ENCODE results near the gene SLC22A7.
A peak's percentile ranks its signal among the peaks of the same experiment; 100 is the strongest.
"Not testable (repeated sequence)": the region's sequence is repeated elsewhere in the genome, so short reads cannot be mapped to it uniquely, and the experiment has no call there.

The SLC22A7 gene

GRCh38 chr6:43299338-43300293, 1.6 kb downstream of the SLC22A7 start:
- no peak overlapping the region for H3K14ac ChIP-seq (ENCODE audit: low read length in 2 of 2)
- no peak overlapping the region for H2BK5ac ChIP-seq (ENCODE audit: low read depth, low read length, poor library complexity, severe bottlenecking)
- H3K23ac ChIP-seq (ENCODE audit: low read length in 2 of 2) = no peak overlapping the region
- peaks cover 62 to 63% of the 10 kb centered on the region in 2 experiments for H3K27me3 ChIP-seq (ENCODE audit: control insufficient read depth in 1 of 2, insufficient read depth in 1 of 2, low read length in 2 of 2)
- H2BK15ac ChIP-seq (ENCODE audit: low read depth, poor library complexity, severe bottlenecking) = no peak overlapping the region
- H2BK120ac ChIP-seq (ENCODE audit: low read depth, low read length) = no peak overlapping the region
- H3K4me3 ChIP-seq (ENCODE audit: insufficient read depth in 1 of 2, low read depth in 1 of 2, low read length in 2 of 2) = no peak overlapping the region
- H3K9me3 ChIP-seq (ENCODE audit: control insufficient read depth, low read length) = no peaks in the 10 kb centered on the region
- no peak overlapping the region for H3K18ac ChIP-seq (ENCODE audit: low read depth in 1 of 2, low read length in 2 of 2)
- no peak overlapping the region for H4K91ac ChIP-seq (ENCODE audit: low read length)
- no peak overlapping the region for H2AK5ac ChIP-seq (ENCODE audit: low read length, severe bottlenecking)
- no peak for DNase-seq
- H3K27ac ChIP-seq (ENCODE audit: low read length, poor library complexity, severe bottlenecking) = no peak overlapping the region
- no peak overlapping the region for H4K8ac ChIP-seq (ENCODE audit: low read length)
- no peak overlapping the region for H3K4ac ChIP-seq (ENCODE audit: low read depth in 1 of 2, low read length in 2 of 2)
- H2BK12ac ChIP-seq (ENCODE audit: low read length in 2 of 2) = no peak overlapping the region
- no peaks in the 10 kb centered on the region for H3K79me1 ChIP-seq (replicated peaks; ENCODE audit: low read length, poor library complexity, severe bottlenecking)
- no peak overlapping the region for H2AFZ ChIP-seq (ENCODE audit: low read depth, low read length)
- no peaks in the 10 kb centered on the region for H3K36me3 ChIP-seq (ENCODE audit: control insufficient read depth in 1 of 2, insufficient read depth in 2 of 2, low read depth in 1 of 2, low read length in 2 of 2)
- 84% methylated on average over 16 of the region's 18 CpGs for whole genome bisulfite sequencing
- no peak overlapping the region for H3K4me2 ChIP-seq (ENCODE audit: low read length, poor library complexity, severe bottlenecking)
- H3K4me1 ChIP-seq (ENCODE audit: control insufficient read depth, insufficient read depth, low read depth, low read length) = no peaks in the 10 kb centered on the region
- H3K9ac ChIP-seq (ENCODE audit: low read length) = no peak overlapping the region

GRCh38 chr6:43301081-43301870, 3.2 kb downstream of the SLC22A7 start:
- H3K9me3 ChIP-seq (ENCODE audit: control insufficient read depth, low read length) = no peaks in the 10 kb centered on the region

GRCh38 chr6:43302126-43302525, 4.1 kb downstream of the SLC22A7 start:
- H3K79me1 ChIP-seq (replicated peaks; ENCODE audit: low read length, poor library complexity, severe bottlenecking) = no peaks in the 10 kb centered on the region
- H3K4me2 ChIP-seq (ENCODE audit: low read length, poor library complexity, severe bottlenecking) = no peak overlapping the region
- 89% methylated on average over 19 of the region's 19 CpGs for WGBS
- no peak overlapping the region for H3K9ac ChIP-seq (ENCODE audit: low read length)
- H3K4me3 ChIP-seq (ENCODE audit: insufficient read depth in 1 of 2, low read depth in 1 of 2, low read length in 2 of 2) = no peak overlapping the region
- no peak overlapping the region for H3K18ac ChIP-seq (ENCODE audit: low read depth in 1 of 2, low read length in 2 of 2)
- H4K8ac ChIP-seq (ENCODE audit: low read length) = no peak overlapping the region
- H3K4me1 ChIP-seq (ENCODE audit: control insufficient read depth, insufficient read depth, low read depth, low read length) = peaks cover 1% of the 10 kb centered on the region
- no peak overlapping the region for H2BK5ac ChIP-seq (ENCODE audit: low read depth, low read length, poor library complexity, severe bottlenecking)
- no peak overlapping the region for H2BK12ac ChIP-seq (ENCODE audit: low read length in 2 of 2)
- no peak overlapping the region for H3K4ac ChIP-seq (ENCODE audit: low read depth in 1 of 2, low read length in 2 of 2)
- peaks cover 66 to 70% of the 10 kb centered on the region in 2 experiments for H3K27me3 ChIP-seq (ENCODE audit: control insufficient read depth in 1 of 2, insufficient read depth in 1 of 2, low read length in 2 of 2)
- H2AFZ ChIP-seq (ENCODE audit: low read depth, low read length) = no peak overlapping the region
- H2BK120ac ChIP-seq (ENCODE audit: low read depth, low read length) = no peak overlapping the region
- no peaks in the 10 kb centered on the region for H3K9me3 ChIP-seq (ENCODE audit: control insufficient read depth, low read length)
- no peak for DNase-seq
- H3K36me3 ChIP-seq (ENCODE audit: control insufficient read depth in 1 of 2, insufficient read depth in 2 of 2, low read depth in 1 of 2, low read length in 2 of 2) = no peaks in the 10 kb centered on the region
- H2BK15ac ChIP-seq (ENCODE audit: low read depth, poor library complexity, severe bottlenecking) = no peak overlapping the region
- H3K23ac ChIP-seq (ENCODE audit: low read length in 2 of 2) = no peak overlapping the region
- H3K27ac ChIP-seq (ENCODE audit: low read length, poor library complexity, severe bottlenecking) = no peak overlapping the region
- H2AK5ac ChIP-seq (ENCODE audit: low read length, severe bottlenecking) = no peak overlapping the region
- H3K14ac ChIP-seq (ENCODE audit: low read length in 2 of 2) = no peak overlapping the region
- H4K91ac ChIP-seq (ENCODE audit: low read length) = no peak overlapping the region

More at GRCh38 chr6:43301081-43301870, 3.2 kb downstream of the SLC22A7 start:
- peak overlapping the region; percentile 18 for H4K91ac ChIP-seq (ENCODE audit: low read length)
- no peak overlapping the region for H3K4me2 ChIP-seq (ENCODE audit: low read length, poor library complexity, severe bottlenecking)
- no peak overlapping the region for H3K18ac ChIP-seq (ENCODE audit: low read depth in 1 of 2, low read length in 2 of 2)
- peaks cover 1% of the 10 kb centered on the region for H3K4me1 ChIP-seq (ENCODE audit: control insufficient read depth, insufficient read depth, low read depth, low read length)
- no peak overlapping the region for H3K9ac ChIP-seq (ENCODE audit: low read length)
- no peaks in the 10 kb centered on the region for H3K36me3 ChIP-seq (ENCODE audit: control insufficient read depth in 1 of 2, insufficient read depth in 2 of 2, low read depth in 1 of 2, low read length in 2 of 2)
- H2AFZ ChIP-seq (ENCODE audit: low read depth, low read length) = no peak overlapping the region
- H3K4me3 ChIP-seq (ENCODE audit: insufficient read depth in 1 of 2, low read depth in 1 of 2, low read length in 2 of 2) = no peak overlapping the region
- H3K14ac ChIP-seq (ENCODE audit: low read length in 2 of 2) = no peak overlapping the region
- DNase-seq = no peak
- H3K27ac ChIP-seq (ENCODE audit: low read length, poor library complexity, severe bottlenecking) = no peak overlapping the region
- no peaks in the 10 kb centered on the region for H3K79me1 ChIP-seq (replicated peaks; ENCODE audit: low read length, poor library complexity, severe bottlenecking)
- H2BK5ac ChIP-seq (ENCODE audit: low read depth, low read length, poor library complexity, severe bottlenecking) = no peak overlapping the region
- H3K27me3 ChIP-seq (ENCODE audit: control insufficient read depth in 1 of 2, insufficient read depth in 1 of 2, low read length in 2 of 2) = peaks cover 71 to 74% of the 10 kb centered on the region in 2 experiments
- no peak overlapping the region for H2BK12ac ChIP-seq (ENCODE audit: low read length in 2 of 2)
- no peak overlapping the region for H3K23ac ChIP-seq (ENCODE audit: low read length in 2 of 2)
- no peak overlapping the region for H2BK15ac ChIP-seq (ENCODE audit: low read depth, poor library complexity, severe bottlenecking)
- H3K4ac ChIP-seq (ENCODE audit: low read depth in 1 of 2, low read length in 2 of 2) = no peak overlapping the region
- H4K8ac ChIP-seq (ENCODE audit: low read length) = no peak overlapping the region
- H2BK120ac ChIP-seq (ENCODE audit: low read depth, low read length) = no peak overlapping the region
- H2AK5ac ChIP-seq (ENCODE audit: low read length, severe bottlenecking) = no peak overlapping the region
- WGBS = 90% methylated on average over 11 of the region's 15 CpGs

GRCh38 chr6:43303006-43303405, 4.9 kb downstream of the SLC22A7 start:
- not testable (repeated sequence) for H2BK15ac ChIP-seq (ENCODE audit: low read depth, poor library complexity, severe bottlenecking); H3K27ac ChIP-seq (ENCODE audit: low read length, poor library complexity, severe bottlenecking); H3K14ac ChIP-seq (ENCODE audit: low read length in 2 of 2); H3K4ac ChIP-seq (ENCODE audit: low read depth in 1 of 2, low read length in 2 of 2); H3K18ac ChIP-seq (ENCODE audit: low read depth in 1 of 2, low read length in 2 of 2); H3K23ac ChIP-seq (ENCODE audit: low read length in 2 of 2); H3K36me3 ChIP-seq (ENCODE audit: control insufficient read depth in 1 of 2, insufficient read depth in 2 of 2, low read depth in 1 of 2, low read length in 2 of 2); H3K4me1 ChIP-seq (ENCODE audit: control insufficient read depth, insufficient read depth, low read depth, low read length); H3K9me3 ChIP-seq (ENCODE audit: control insufficient read depth, low read length); H2BK12ac ChIP-seq (ENCODE audit: low read length in 2 of 2); H3K79me1 ChIP-seq (replicated peaks; ENCODE audit: low read length, poor library complexity, severe bottlenecking); H3K4me2 ChIP-seq (ENCODE audit: low read length, poor library complexity, severe bottlenecking); H3K4me3 ChIP-seq (ENCODE audit: insufficient read depth in 1 of 2, low read depth in 1 of 2, low read length in 2 of 2); H4K8ac ChIP-seq (ENCODE audit: low read length); DNase-seq; H3K9ac ChIP-seq (ENCODE audit: low read length); H4K91ac ChIP-seq (ENCODE audit: low read length); H2AK5ac ChIP-seq (ENCODE audit: low read length, severe bottlenecking); H2BK5ac ChIP-seq (ENCODE audit: low read depth, low read length, poor library complexity, severe bottlenecking); H2AFZ ChIP-seq (ENCODE audit: low read depth, low read length); H2BK120ac ChIP-seq (ENCODE audit: low read depth, low read length)
- 88% methylated on average over 9 of the region's 11 CpGs for WGBS
- peaks cover 67 to 71% of the 10 kb centered on the region in 2 experiments for H3K27me3 ChIP-seq (ENCODE audit: control insufficient read depth in 1 of 2, insufficient read depth in 1 of 2, low read length in 2 of 2)
